Muscle layer of colon (tissue), 2 donors: ENCODE data around the gene MYH2.
"Not testable (repeated sequence)": the region's sequence is repeated elsewhere in the genome, so short reads cannot be mapped to it uniquely, and the experiment has no call there.

Experiments used
- H3K27ac ChIP-seq: one replicate; pipeline ENCODE4 v1.7.0; 2013; ENCODE audit warnings: low read depth, mild to moderate bottlenecking, low read length, moderate library complexity
- H3K27me3 ChIP-seq, 2 donors: one replicate each; pipeline ENCODE4 v1.7.0; 2013; ENCODE audit warnings: low read length in 2 of 2, mild to moderate bottlenecking in 2 of 2; ENCODE audit not compliant: insufficient read depth in 2 of 2, control insufficient read depth in 1 of 2
- H3K36me3 ChIP-seq: one replicate; pipeline ENCODE4 v1.7.0; 2013; ENCODE audit warnings: mild to moderate bottlenecking, low read length; ENCODE audit not compliant: insufficient read depth
- H3K4me1 ChIP-seq: one replicate; pipeline ENCODE4 v1.7.0; 2013; ENCODE audit warnings: mild to moderate bottlenecking, low read length; ENCODE audit not compliant: insufficient read depth
- H3K4me3 ChIP-seq, 2 donors: one replicate each; pipeline ENCODE4 v1.7.0; 2013; ENCODE audit warnings: low read length in 2 of 2, low read depth in 1 of 2, mild to moderate bottlenecking in 1 of 2, moderate library complexity in 1 of 2
- H3K9ac ChIP-seq: one replicate; pipeline ENCODE4 v1.7.0; 2013; ENCODE audit warnings: low read length
- H3K9me3 ChIP-seq: one replicate; pipeline ENCODE4 v1.7.0; 2013; ENCODE audit warnings: mild to moderate bottlenecking, low read length
- donor health status: abdominal sarcoma.
- donor health status: Adenocarcinoma of cecum.

Gene MYH2

GRCh38 chr17:10550014-10550413 is 556 bp upstream of the MYH2 start:
- Histone ChIP-seq H3K9ac (no peak overlapping the region), H3K4me3 (no peak overlapping the region), H3K27me3 (no peaks in the 10 kb centered on the region), H3K36me3 (no peaks in the 10 kb centered on the region), H3K9me3 (no peaks in the 10 kb centered on the region), H3K27ac (no peak overlapping the region), H3K4me1 (no peaks in the 10 kb centered on the region)

- Histone ChIP-seq H3K4me3 (no peak overlapping the region), H3K27ac (no peak overlapping the region), H3K9ac (no peak overlapping the region), H3K36me3 (no peaks in the 10 kb centered on the region), H3K4me1 (no peaks in the 10 kb centered on the region), H3K9me3 (no peaks in the 10 kb centered on the region), H3K27me3 (no peaks in the 10 kb centered on the region)
These were observed 2.1 kb downstream of the MYH2 start for GRCh38 chr17:10547351-10547750.

- not testable (repeated sequence) for H3K27ac ChIP-seq, H3K9me3 ChIP-seq, H3K36me3 ChIP-seq, H3K27me3 ChIP-seq, H3K9ac ChIP-seq, H3K4me1 ChIP-seq, H3K4me3 ChIP-seq
These were observed 6.0 kb downstream of the MYH2 start for GRCh38 chr17:10543486-10543885.

- H3K9me3 ChIP-seq, H3K36me3 ChIP-seq, H3K4me1 ChIP-seq, H3K27me3 ChIP-seq, H3K27ac ChIP-seq, H3K9ac ChIP-seq, H3K4me3 ChIP-seq: not testable (repeated sequence)
These were observed 8.3 kb downstream of the MYH2 start for GRCh38 chr17:10541179-10541578.

- Histone ChIP-seq H3K9me3 (no peaks in the 10 kb centered on the region), H3K27me3 (no peaks in the 10 kb centered on the region), H3K4me1 (no peaks in the 10 kb centered on the region), H3K27ac (no peak overlapping the region), H3K4me3 (no peak overlapping the region), H3K36me3 (no peaks in the 10 kb centered on the region), H3K9ac (no peak overlapping the region)
These were observed 17.4 kb downstream of the MYH2 start for GRCh38 chr17:10532026-10532425.

- no peaks in the 10 kb centered on the region for H3K4me1 ChIP-seq
- H3K27ac ChIP-seq = no peak overlapping the region
- H3K4me3 ChIP-seq = no peak overlapping the region
- no peaks in the 10 kb centered on the region for H3K9me3 ChIP-seq
- H3K36me3 ChIP-seq = no peaks in the 10 kb centered on the region
- H3K27me3 ChIP-seq = no peaks in the 10 kb centered on the region
- H3K9ac ChIP-seq = no peak overlapping the region
These were observed 22.0 kb downstream of the MYH2 start for GRCh38 chr17:10527419-10527818.

- Histone ChIP-seq H3K4me1 (no peaks in the 10 kb centered on the region), H3K27ac (no peak overlapping the region), H3K9ac (no peak overlapping the region), H3K9me3 (no peaks in the 10 kb centered on the region), H3K4me3 (no peak overlapping the region), H3K27me3 (no peaks in the 10 kb centered on the region), H3K36me3 (no peaks in the 10 kb centered on the region)
These were observed 22.9 kb downstream of the MYH2 start for GRCh38 chr17:10526517-10526916.

- no peak overlapping the region for H3K9ac ChIP-seq
- no peak overlapping the region for H3K27ac ChIP-seq
- H3K36me3 ChIP-seq = no peaks in the 10 kb centered on the region
- H3K9me3 ChIP-seq = no peaks in the 10 kb centered on the region
- no peaks in the 10 kb centered on the region for H3K27me3 ChIP-seq
- H3K4me1 ChIP-seq = no peaks in the 10 kb centered on the region
- H3K4me3 ChIP-seq = no peak overlapping the region
These were observed 26.4 kb downstream of the MYH2 start for GRCh38 chr17:10523064-10523463.

- H3K9ac ChIP-seq = no peak overlapping the region
- no peaks in the 10 kb centered on the region for H3K4me1 ChIP-seq
- H3K4me3 ChIP-seq = no peak overlapping the region
- H3K27ac ChIP-seq = no peak overlapping the region
- H3K9me3 ChIP-seq = no peaks in the 10 kb centered on the region
- H3K36me3 ChIP-seq = no peaks in the 10 kb centered on the region
- H3K27me3 ChIP-seq = no peaks in the 10 kb centered on the region
These were observed 27.5 kb downstream of the MYH2 start for GRCh38 chr17:10521949-10522348.

- Histone ChIP-seq H3K27me3 (no peaks in the 10 kb centered on the region), H3K4me1 (no peaks in the 10 kb centered on the region), H3K4me3 (no peak within 1 kb of the TSS), H3K9ac (no peak within 1 kb of the TSS), H3K27ac (no peak within 1 kb of the TSS), H3K36me3 (no peaks in the 10 kb centered on the region), H3K9me3 (no peaks in the 10 kb centered on the region)
These were observed 31.0 kb downstream of the MYH2 start, which contains the start of gene MYH1 for GRCh38 chr17:10518271-10519037. Gene MYH1 (minus strand): TSS chr17:10518542. CDS start chr17:10516642, 1,900 bp downstream.

GRCh38 chr17:10516638-10517037 is 32.8 kb downstream of the MYH2 start:
- Histone ChIP-seq H3K36me3 (no peaks in the 10 kb centered on the region), H3K27me3 (no peaks in the 10 kb centered on the region), H3K9me3 (no peaks in the 10 kb centered on the region), H3K9ac (no peak overlapping the region), H3K4me1 (no peaks in the 10 kb centered on the region), H3K27ac (no peak overlapping the region), H3K4me3 (no peak overlapping the region)

- Histone ChIP-seq H3K9me3 (no peaks in the 10 kb centered on the region), H3K4me1 (no peaks in the 10 kb centered on the region), H3K36me3 (no peaks in the 10 kb centered on the region), H3K4me3 (no peak overlapping the region), H3K27ac (no peak overlapping the region), H3K9ac (no peak overlapping the region), H3K27me3 (no peaks in the 10 kb centered on the region)
These were observed 33.4 kb downstream of the MYH2 start for GRCh38 chr17:10516065-10516464.
